Lower leg skin (tissue), 4 donors: ENCODE measurements around the gene TNIK. TPM values are rescaled to one million over a fixed set of nuclear protein-coding genes. Genes with fewer than 3 reads are reported as not detected.

Experiments used
- DNase-seq, 2 donors: peaks; one replicate each; pipeline ENCODE4 v3.0.0-alpha.2; 2019; ENCODE audit warnings: low spot score in 2 of 2
- H3K4me3 ChIP-seq: fragments of 200-600 bp; sonication (generic); 2 replicates; pipeline ENCODE4 v1.5.1; 2017; ENCODE audit warnings: mild to moderate bottlenecking, low read depth; ENCODE audit not compliant: poor library complexity, severe bottlenecking
- CTCF ChIP-seq, 3 donors: fragments of 450-650 bp; IDR thresholded peaks; one replicate each; pipeline ENCODE4 v1.5.1; 2016; ENCODE audit warnings: antibody characterized with exemption in 3 of 3, mild to moderate bottlenecking in 3 of 3, moderate library complexity in 2 of 3
- POLR2A ChIP-seq, 2 donors: fragments of 450-650 bp; IDR thresholded peaks; one replicate each; pipeline ENCODE4 v1.6.1; 2016 to 2017; ENCODE audit warnings: antibody characterized with exemption in 2 of 2, mild to moderate bottlenecking in 1 of 2, moderate library complexity in 1 of 2
- WGBS, 2 donors: methylation state at CpG; one replicate each; pipeline ENCODE4 v1.1.5; 2018; 5-methylcytosine and 5-hydroxymethylcytosine counted together
- intact Hi-C: fragments of 100-400 bp; cut with DNase I; formaldehyde crosslinking; loops from one replicate; pipeline ENCODE4 v1.15.0; 2023; ENCODE audit warnings: low total_unique reads
- total RNA-seq, 4 donors: library from RNA; depleted of rRNA; stranded (reverse); fragments of >200 nt; gene quantifications; one replicate each; pipeline ENCODE4 v1.1.0, GENCODE V29; 2016

Gene TNIK
- total RNA-seq, 4 donors from 2014 or later = 0.72 to 4.7 (median 2.4) TPM

- H3K4me3 ChIP-seq = no peak overlapping the region
- intact Hi-C loops = no loop called here
- TF ChIP-seq CTCF (IDR thresholded peaks at IDR 0.05) (no peak), POLR2A (IDR thresholded peaks at IDR 0.05) (no peak)
- 73 to 81% methylated on average over 3 of the region's 3 CpGs for WGBS, 2 donors
- no peak for DNase-seq
These were observed 40.7 kb downstream of the TNIK start for GRCh38 chr3:171419457-171419856.

- TF ChIP-seq POLR2A (IDR thresholded peaks at IDR 0.05) (no peak), CTCF (IDR thresholded peaks at IDR 0.05) (no peak)
- DNase-seq = no peak
- intact Hi-C loops = no loop called here
- WGBS, 2 donors = 83 to 90% methylated on average over 3 of the region's 3 CpGs
- H3K4me3 ChIP-seq = no peak overlapping the region
These were observed 42.4 kb downstream of the TNIK start for GRCh38 chr3:171417813-171418212.

DNA sequence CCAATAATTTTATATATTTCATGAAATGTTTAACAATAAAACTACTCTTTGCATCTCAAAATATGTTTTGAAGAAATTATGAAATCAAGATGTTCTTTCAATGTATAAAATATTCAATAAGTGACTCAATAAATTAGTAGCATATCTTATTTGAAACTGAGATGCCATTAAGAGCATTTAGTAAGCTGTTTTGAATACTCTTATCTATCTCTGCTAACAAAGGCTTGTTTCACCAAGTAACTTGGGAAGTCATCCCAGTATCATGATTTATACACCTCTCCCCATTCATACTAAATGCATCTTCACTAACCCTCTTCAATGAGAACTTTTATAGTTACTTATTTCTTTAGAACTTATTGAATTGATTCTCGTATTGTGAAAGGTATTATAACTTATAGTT, 43.1 kb downstream of the TNIK start:
- H3K4me3 ChIP-seq = no peak overlapping the region
- WGBS, 2 donors = 67 to 69% methylated on average over 1 of the region's 1 CpG
- TF ChIP-seq POLR2A (IDR thresholded peaks at IDR 0.05) = no peak
- TF ChIP-seq CTCF (IDR thresholded peaks at IDR 0.05) = no peak
- no peak for DNase-seq
- intact Hi-C loops = no loop called here

DNA sequence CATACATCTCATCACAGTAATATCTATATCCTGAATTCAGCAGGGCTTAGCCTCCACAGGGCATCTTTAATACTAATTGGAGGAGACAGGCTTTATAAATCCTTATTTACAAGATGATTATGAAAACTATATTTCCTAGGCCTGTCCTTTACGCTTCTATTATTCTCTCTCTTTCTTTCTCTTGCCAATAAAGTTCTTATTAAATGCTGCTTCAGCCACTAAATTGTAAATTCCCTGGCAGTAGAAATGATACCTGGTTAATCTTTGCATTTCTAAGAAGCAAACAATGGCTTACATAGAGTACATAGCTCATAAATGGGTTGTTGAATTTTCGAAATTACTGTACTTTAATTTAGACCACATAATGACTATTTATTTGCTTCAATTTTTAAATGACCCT, 43.5 kb downstream of the TNIK start:
- DNase-seq = no peak
- WGBS, 2 donors = 84 to 85% methylated on average over 2 of the region's 2 CpGs
- intact Hi-C loops = no loop called here
- no peak overlapping the region for H3K4me3 ChIP-seq
- TF ChIP-seq POLR2A (IDR thresholded peaks at IDR 0.05) (no peak), CTCF (IDR thresholded peaks at IDR 0.05) (no peak)

DNA sequence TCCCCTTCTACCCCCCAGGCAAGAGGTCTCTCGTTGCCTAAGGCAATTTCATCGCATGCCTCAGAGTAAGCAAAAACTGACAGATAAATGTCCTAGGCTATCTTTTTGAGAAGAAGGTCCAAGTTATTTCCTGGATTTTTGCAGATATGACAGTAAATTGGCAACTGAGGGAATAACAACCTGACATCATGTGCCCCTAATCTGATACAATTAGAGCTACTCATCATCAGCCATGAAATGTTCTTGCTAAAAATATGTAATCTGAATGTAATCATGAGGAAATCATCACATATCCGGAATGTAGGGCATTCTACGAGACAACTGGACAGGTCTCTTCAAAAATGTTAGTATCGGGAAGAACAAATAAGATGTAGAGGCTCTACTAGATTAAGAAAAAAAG, 44.1 kb downstream of the TNIK start:
- no peak overlapping the region for H3K4me3 ChIP-seq
- TF ChIP-seq POLR2A (IDR thresholded peaks at IDR 0.05) (no peak), CTCF (IDR thresholded peaks at IDR 0.05) (no peak)
- intact Hi-C loops = no loop called here
- 89 to 93% methylated on average over 5 of the region's 5 CpGs for WGBS, 2 donors
- no peak for DNase-seq

GRCh38 chr3:171415070-171415469, 45.1 kb downstream of the TNIK start:
- DNase-seq = no peak
- no peak overlapping the region for H3K4me3 ChIP-seq
- 88 to 93% methylated on average over 2 of the region's 2 CpGs for WGBS, 2 donors
- intact Hi-C loops = no loop called here
- TF ChIP-seq POLR2A (IDR thresholded peaks at IDR 0.05) = no peak
- TF ChIP-seq CTCF (IDR thresholded peaks at IDR 0.05) = no peak
